Uterus (tissue), 4 donors: ENCODE results near the gene SKIL. TPM values are rescaled to one million over a fixed set of nuclear protein-coding genes. Genes with fewer than 3 reads are reported as not detected.

Experiments used
- DNase-seq, 2 donors: peaks; one replicate each; pipeline ENCODE4 v3.0.0-alpha.2; 2019 to 2020
- H3K27ac ChIP-seq, 2 donors: fragments of 200-600 bp; sonication (generic); 1 replicate in 1 of 2; 2 replicates in 1 of 2; pipeline ENCODE4 v1.5.1; 2016 to 2018
- H3K27me3 ChIP-seq, 2 donors: fragments of 200-600 bp; sonication (generic); one replicate each; pipeline ENCODE4 v1.5.1; 2018 to 2019; ENCODE audit warnings: control low read depth in 1 of 2
- H3K36me3 ChIP-seq, 2 donors: fragments of 200-600 bp; sonication (generic); one replicate each; pipeline ENCODE4 v1.5.1; 2019; ENCODE audit warnings: control low read depth in 1 of 2
- H3K4me1 ChIP-seq, 2 donors: fragments of 200-600 bp; sonication (generic); one replicate each; pipeline ENCODE4 v1.5.1; 2018 to 2019; ENCODE audit warnings: control low read depth in 1 of 2
- H3K4me3 ChIP-seq, 2 donors: fragments of 200-600 bp; sonication (generic); 1 replicate in 1 of 2; 2 replicates in 1 of 2; pipeline ENCODE4 v1.5.1; 2018 to 2019; ENCODE audit warnings: mild to moderate bottlenecking in 1 of 2
- H3K9me3 ChIP-seq, 2 donors: fragments of 200-600 bp; sonication (generic); one replicate each; pipeline ENCODE4 v1.5.1; 2019; ENCODE audit warnings: control low read depth in 1 of 2
- CTCF ChIP-seq, 4 experiments: fragments of 200-600 bp in 2 of 4; fragments of 450-650 bp in 2 of 4; sonication (generic) in 2 of 4; IDR thresholded peaks; one replicate each; pipeline ENCODE4 v1.5.1; 2016 to 2019; ENCODE audit warnings: antibody characterized with exemption in 4 of 4, mild to moderate bottlenecking in 2 of 4, moderate library complexity in 1 of 4
- POLR2A ChIP-seq, 2 donors: fragments of 450-650 bp; IDR thresholded peaks; one replicate each; pipeline ENCODE4 v1.6.1; 2016; ENCODE audit warnings: antibody characterized with exemption in 2 of 2, mild to moderate bottlenecking in 1 of 2, moderate library complexity in 1 of 2
- intact Hi-C: fragments of 100-400 bp; cut with DNase I; formaldehyde crosslinking; loops from one replicate; pipeline ENCODE4 v1.15.1; 2023; ENCODE audit warnings: low total_unique reads
- total RNA-seq, 4 donors: library from RNA; depleted of rRNA in 3 of 4; stranded (reverse); fragments of >200 nt in 3 of 4; gene quantifications; one replicate each; pipeline versions ENCODE4 v1.1.0 to v1.2.4, GENCODE V29; 2014 to 2023
- donor health status: DM: yes; HTN: yes; CAD: no.

The SKIL gene
- total RNA-seq, 4 donors from 2014 or later, result 34.3 to 143 (median 51.2) TPM

- Histone ChIP-seq H3K4me3 (no peak overlapping the region), H3K4me1 (peaks cover 3 to 11% of the 10 kb centered on the region in 2 donors), H3K9me3 (no peaks in the 10 kb centered on the region), H3K36me3 (no peaks in the 10 kb centered on the region), H3K27me3 (no peaks in the 10 kb centered on the region), H3K27ac (no peak overlapping the region)
- intact Hi-C loops, result no loop called here
- TF ChIP-seq POLR2A (IDR thresholded peaks at IDR 0.05), result no peak
- DNase-seq, result no peak
These were observed 6.0 kb downstream of the SKIL start for GRCh38 chr3:170363471-170363994.

DNA sequence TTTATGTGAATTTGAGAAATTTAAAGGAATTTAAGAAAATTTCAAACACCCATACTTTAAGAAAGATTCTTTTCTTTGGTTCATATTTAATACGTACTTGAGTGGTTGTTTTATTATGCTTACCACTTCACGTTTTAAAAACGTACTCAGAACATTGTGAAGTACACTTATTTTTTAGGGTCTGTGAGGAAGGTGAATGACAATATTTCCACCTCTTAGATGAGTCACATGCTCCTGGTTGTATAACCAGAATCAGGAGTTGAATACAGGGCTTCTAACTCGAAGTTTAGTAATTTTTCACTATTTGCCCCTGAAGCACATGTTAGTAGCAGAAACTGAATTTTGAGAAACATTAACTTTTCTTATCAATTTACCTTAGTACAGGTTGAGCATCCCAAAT, 7.5 kb downstream of the SKIL start:
- Histone ChIP-seq H3K27me3 (no peaks in the 10 kb centered on the region), H3K4me3 (no peak overlapping the region), H3K36me3 (no peaks in the 10 kb centered on the region), H3K4me1 (peaks cover 3 to 11% of the 10 kb centered on the region in 2 donors), H3K9me3 (no peaks in the 10 kb centered on the region), H3K27ac (no peak overlapping the region)
- no peak for TF ChIP-seq CTCF (IDR thresholded peaks at IDR 0.05)
- no peak for TF ChIP-seq POLR2A (IDR thresholded peaks at IDR 0.05)
- DNase-seq, result no peak
- intact Hi-C loops, result no loop called here

DNA sequence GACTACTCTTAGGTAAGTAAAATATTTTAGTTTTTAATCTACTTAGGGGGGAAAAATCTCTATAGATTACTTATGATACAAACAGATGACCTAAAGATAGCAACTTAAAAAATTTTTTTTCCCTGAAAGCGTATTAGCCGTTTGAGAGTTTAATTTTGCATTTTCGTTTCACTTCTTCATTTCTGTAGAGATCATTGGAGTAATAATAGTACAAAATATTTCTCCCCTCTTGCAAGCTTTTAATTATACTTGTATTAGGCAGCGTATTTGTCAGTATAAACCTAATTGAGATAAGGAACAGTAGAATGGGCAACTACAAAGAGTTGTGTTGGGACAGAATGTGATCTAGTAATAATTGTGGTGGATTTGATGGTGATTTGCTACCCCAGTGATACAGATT, 10.3 kb downstream of the SKIL start:
- Histone ChIP-seq H3K4me1 (peaks cover 0 to 11% of the 10 kb centered on the region in 2 donors), H3K27me3 (no peaks in the 10 kb centered on the region), H3K27ac (no peak overlapping the region), H3K9me3 (no peaks in the 10 kb centered on the region), H3K4me3 (no peak overlapping the region), H3K36me3 (no peaks in the 10 kb centered on the region)
- no peak for DNase-seq
- intact Hi-C loops, result no loop called here
- no peak for TF ChIP-seq CTCF (IDR thresholded peaks at IDR 0.05)
- TF ChIP-seq POLR2A (IDR thresholded peaks at IDR 0.05), result no peak

GRCh38 chr3:170368921-170369320, 11.4 kb downstream of the SKIL start:
- peaks cover 0 to 11% of the 10 kb centered on the region in 2 donors for H3K4me1 ChIP-seq

DNA sequence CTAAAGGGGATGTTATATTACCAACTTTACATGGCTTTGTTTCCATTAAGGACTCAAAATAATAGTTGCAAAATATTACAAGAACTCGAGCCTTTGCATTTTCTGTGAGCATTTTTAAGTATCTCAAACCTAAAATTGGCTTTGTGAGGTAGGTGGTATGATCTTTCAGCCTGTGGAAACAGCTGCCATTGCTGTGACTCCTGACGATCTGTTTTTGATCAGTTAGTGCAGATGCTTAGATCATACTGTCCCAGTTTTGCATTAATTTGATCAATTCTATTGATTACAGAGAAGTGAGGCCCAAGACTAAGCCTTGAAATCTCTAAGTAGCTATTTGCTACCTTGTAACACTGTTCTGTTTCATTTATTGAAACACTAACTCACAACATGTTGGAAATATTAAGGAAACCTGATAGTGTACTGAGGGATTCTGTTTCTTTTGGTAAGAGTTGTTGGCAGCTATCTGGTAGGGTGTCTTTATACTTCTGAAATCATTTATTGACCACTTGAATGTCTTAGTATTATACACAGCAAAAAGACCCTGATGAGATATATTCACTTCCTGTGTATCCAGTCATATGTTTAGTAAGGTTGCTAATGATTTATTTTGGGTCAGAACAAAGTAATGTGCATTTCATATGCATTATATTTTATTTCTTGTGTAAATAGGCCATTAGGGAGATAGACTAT, 14.8 kb downstream of the SKIL start:
- DNase-seq, result no peak
- H3K9me3 ChIP-seq, result no peaks in the 10 kb centered on the region
- no peaks in the 10 kb centered on the region for H3K4me1 ChIP-seq
- no peaks in the 10 kb centered on the region for H3K27me3 ChIP-seq
- TF ChIP-seq CTCF (IDR thresholded peaks at IDR 0.05) (no peak), POLR2A (IDR thresholded peaks at IDR 0.05) (no peak)
- intact Hi-C loops, result no loop called here
- H3K36me3 ChIP-seq, result no peaks in the 10 kb centered on the region
- no peak overlapping the region for H3K4me3 ChIP-seq
- H3K27ac ChIP-seq, result no peak overlapping the region

More at GRCh38 chr3:170368921-170369320, 11.4 kb downstream of the SKIL start:
- no peaks in the 10 kb centered on the region for H3K27me3 ChIP-seq
- no peaks in the 10 kb centered on the region for H3K36me3 ChIP-seq
- DNase-seq, result no peak
- no peak overlapping the region for H3K4me3 ChIP-seq
- intact Hi-C loops, result no loop called here
- H3K9me3 ChIP-seq, result no peaks in the 10 kb centered on the region
- peak in 2 of 4 experiments; percentile 24 to 32 for TF ChIP-seq CTCF (IDR thresholded peaks at IDR 0.05)
- TF ChIP-seq POLR2A (IDR thresholded peaks at IDR 0.05), result no peak
- no peak overlapping the region for H3K27ac ChIP-seq
